Posterior vena cava (tissue), 2 donors: ENCODE data around the gene DUS1L. TPM values are rescaled to one million over a fixed set of nuclear protein-coding genes. Genes with fewer than 3 reads are reported as not detected.

Source experiments
- DNase-seq: peaks from one replicate; pipeline ENCODE4 v3.0.0-alpha.2; 2020; ENCODE audit warnings: low spot score
- intact Hi-C, 2 donors: fragments of 100-400 bp; cut with DNase I; formaldehyde crosslinking; loops; one replicate each; pipeline versions ENCODE4 v1.14.1 to v1.14.2; 2022 to 2023
- total RNA-seq, 2 donors: library from RNA; stranded (reverse); fragmentation: NEBNext Ultra II Directional; extraction: Animal tissue kit (Norgen Biotek cat#: 25700); gene quantifications; one replicate each; pipeline ENCODE4 v1.2.1, GENCODE V29; 2021
- donor health status: DM: yes; HTN: yes; CAD: no.
- donor health status: DM: yes; HTN: yes; CAD: no.

DUS1L gene
- total RNA-seq, 2 donors from 2014 or later: 47.8 to 48.6 TPM

GRCh38 chr17:82010575-82011525, 54.8 kb downstream of the DUS1L start:
- intact Hi-C loops: no loop called here

GRCh38 chr17:82009413-82009812, 56.2 kb downstream of the DUS1L start:
- intact Hi-C loops: no loop called here
- no peak for DNase-seq

More at GRCh38 chr17:82010575-82011525, 54.8 kb downstream of the DUS1L start:
- no peak for DNase-seq

GRCh38 chr17:82008941-82009405, 56.6 kb downstream of the DUS1L start:
- no peak for DNase-seq
- intact Hi-C loops: no loop called here

GRCh38 chr17:82008258-82008940, 57.2 kb downstream of the DUS1L start:
- intact Hi-C loops: no loop called here
- DNase-seq: no peak

Other genes with a start within 250 kb of the DUS1L start
- 100 to 1,000 TPM in 1 of 2 donors, 10 to 100 TPM in 1; 97.6 to 101 TPM for gene MCRIP1, start 232.5 kb downstream of the DUS1L start, total RNA-seq
- gene PPP1R27, start 230.8 kb downstream of the DUS1L start, total RNA-seq: not detected
- gene P4HB, start 205.3 kb downstream of the DUS1L start, total RNA-seq: 100 to 1,000 TPM; 339 to 482 TPM
- gene ARHGDIA, start 194.5 kb downstream of the DUS1L start, total RNA-seq: 100 to 1,000 TPM; 375 to 421 TPM
- 10 to 100 TPM; 34.3 to 36.3 TPM for gene ALYREF, start 174.2 kb downstream of the DUS1L start, total RNA-seq
- gene ANAPC11, start 174.1 kb downstream of the DUS1L start, total RNA-seq: 10 to 100 TPM; 73.3 to 84.8 TPM
- gene NPB, start 163.6 kb downstream of the DUS1L start, total RNA-seq: under 1 TPM; 0.29 to 0.46 TPM
- gene PCYT2, start 154.4 kb downstream of the DUS1L start, total RNA-seq: 10 to 100 TPM in 1 of 2 donors, 1 to 10 TPM in 1; 8.7 to 14.9 TPM
- gene SIRT7, start 147.6 kb downstream of the DUS1L start, total RNA-seq: 10 to 100 TPM; 11.8 to 13.1 TPM
- 10 to 100 TPM; 25.0 to 36.2 TPM for gene MAFG, start 138.1 kb downstream of the DUS1L start, total RNA-seq
- gene PYCR1, start 128.5 kb downstream of the DUS1L start, total RNA-seq: 10 to 100 TPM in 1 of 2 donors, 1 to 10 TPM in 1; 6.7 to 16.6 TPM
- gene MYADML2, start 118.6 kb downstream of the DUS1L start, total RNA-seq: not detected
- gene NOTUM, start 104.6 kb downstream of the DUS1L start, total RNA-seq: not detected
- 10 to 100 TPM; 19.6 to 25.2 TPM for gene ASPSCR1, start 88.2 kb downstream of the DUS1L start, total RNA-seq
- 10 to 100 TPM; 30.9 to 31.7 TPM for gene CENPX, start 42.9 kb downstream of the DUS1L start, total RNA-seq
- gene LRRC45, start 42.5 kb downstream of the DUS1L start, total RNA-seq: 1 to 10 TPM; 3.8 to 5.7 TPM
- 1 to 10 TPM; 1.0 to 1.3 TPM for gene RAC3, start 34.1 kb downstream of the DUS1L start, total RNA-seq
- gene DCXR, start 28.1 kb downstream of the DUS1L start, total RNA-seq: 10 to 100 TPM; 44.1 to 52.1 TPM
- gene RFNG, start 14.0 kb downstream of the DUS1L start, total RNA-seq: 10 to 100 TPM; 23.7 to 26.4 TPM
- 10 to 100 TPM; 54.6 to 62.7 TPM for gene GPS1, start 13.9 kb downstream of the DUS1L start, total RNA-seq
- 10 to 100 TPM; 41.9 to 50.6 TPM for gene FASN, start 32.4 kb upstream of the DUS1L start, total RNA-seq
- gene CCDC57, start 147.0 kb upstream of the DUS1L start, total RNA-seq: 10 to 100 TPM; 20.3 to 28.5 TPM
- 10 to 100 TPM; 53.7 to 65.6 TPM for gene SLC16A3, start 163.2 kb upstream of the DUS1L start, total RNA-seq
- gene CSNK1D, start 207.9 kb upstream of the DUS1L start, total RNA-seq: 100 to 1,000 TPM in 1 of 2 donors, 10 to 100 TPM in 1; 93.6 to 103 TPM